ENCODE measurements around the gene KMT2A. TPM values are rescaled to one million over a fixed set of nuclear protein-coding genes. Genes with fewer than 3 reads are reported as not detected.

KMT2A gene
- total and polyA plus RNA-seq, 2 experiments from 2014 or later = 34.3 to 72.2 TPM

DNA sequence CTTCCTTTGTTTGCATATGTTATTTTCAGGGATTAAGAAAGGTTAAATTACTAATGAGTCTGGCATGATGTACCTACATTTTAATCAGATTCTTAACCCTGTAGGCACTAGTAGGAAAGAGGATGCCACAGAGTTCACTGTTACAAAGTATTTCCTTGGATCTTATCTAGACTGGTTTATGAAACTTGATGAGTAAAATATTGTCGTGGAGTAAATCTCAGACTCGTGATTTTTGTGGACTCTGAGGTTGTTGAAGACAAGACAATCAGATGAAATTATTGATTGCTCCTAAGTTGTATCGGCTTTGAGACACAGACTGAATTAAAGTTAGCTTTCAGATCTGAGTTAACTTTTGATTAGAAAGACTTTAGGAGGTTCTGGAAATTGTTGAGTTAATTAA lies 6.0 kb downstream of the KMT2A start:
- DNase-seq (ENCODE audit: low spot score) = no peak
- peak overlapping the region; percentile 29; the same call in 1 of the 3 replicates for H3K4me3 Mint-ChIP-seq

More for the DNA sequence above, 6.0 kb downstream of the KMT2A start:
- Histone ChIP-seq H3K36me3 (ENCODE audit: insufficient read depth) (peaks cover 4% of the 10 kb centered on the region; the same call in 1 of the 2 replicates), H3K27me3 (ENCODE audit: insufficient read depth) (no peaks in the 10 kb centered on the region), H2AFZ (no peak overlapping the region), H3K9me2 (ENCODE audit: insufficient read depth) (no peaks in the 10 kb centered on the region), H3K4me3 (no peak overlapping the region), H4K20me1 (replicated peaks; ENCODE audit: insufficient read depth) (peaks cover 91% of the 10 kb centered on the region), H3K79me2 (replicated peaks; ENCODE audit: insufficient read depth) (peaks cover 100% of the 10 kb centered on the region), H3K4me1 (ENCODE audit: insufficient read depth) (peaks cover 41% of the 10 kb centered on the region), H3K4me2 (peak overlapping the region; percentile 34), H3F3A (replicated peaks; ENCODE audit: low read depth) (no peaks in the 10 kb centered on the region; the same call in 1 of the 2 replicates), H3K27ac (ENCODE audit: low read depth) (no peak overlapping the region)
- Mint-ChIP-seq H3K4me1 (peaks cover 52% of the 10 kb centered on the region), H3K9me3 (no peaks in the 10 kb centered on the region; the same call in 2 of the 3 replicates), H3K36me3 (ENCODE audit: low read depth) (peaks cover 20% of the 10 kb centered on the region), H3K27me3 (ENCODE audit: insufficient read depth, low read depth, poor library complexity) (peaks cover 3% of the 10 kb centered on the region), H3K27ac (peak overlapping the region; percentile 26; the same call in 1 of the 2 replicates)
- no peak for TF ChIP-seq ZNF114 (CRISPR knock-in tag; IDR thresholded peaks at IDR 0.05)
- TF ChIP-seq NANOG (IDR thresholded peaks at IDR 0.05; ENCODE audit: borderline replicate concordance) = no peak
- no peak for TF ChIP-seq EZH2phosphoT487 (IDR thresholded peaks at IDR 0.05; ENCODE audit: unreplicated experiment)
- no peak for TF ChIP-seq POLR2AphosphoS5 (IDR thresholded peaks at IDR 0.05; ENCODE audit: low read depth)
- TF ChIP-seq JUNB (IDR thresholded peaks at IDR 0.05; ENCODE audit: unreplicated experiment) = no peak
- TF ChIP-seq CREB1 (CRISPR knock-in tag; IDR thresholded peaks at IDR 0.05; ENCODE audit: low read depth) = no peak
- TF ChIP-seq, protein P1, sequence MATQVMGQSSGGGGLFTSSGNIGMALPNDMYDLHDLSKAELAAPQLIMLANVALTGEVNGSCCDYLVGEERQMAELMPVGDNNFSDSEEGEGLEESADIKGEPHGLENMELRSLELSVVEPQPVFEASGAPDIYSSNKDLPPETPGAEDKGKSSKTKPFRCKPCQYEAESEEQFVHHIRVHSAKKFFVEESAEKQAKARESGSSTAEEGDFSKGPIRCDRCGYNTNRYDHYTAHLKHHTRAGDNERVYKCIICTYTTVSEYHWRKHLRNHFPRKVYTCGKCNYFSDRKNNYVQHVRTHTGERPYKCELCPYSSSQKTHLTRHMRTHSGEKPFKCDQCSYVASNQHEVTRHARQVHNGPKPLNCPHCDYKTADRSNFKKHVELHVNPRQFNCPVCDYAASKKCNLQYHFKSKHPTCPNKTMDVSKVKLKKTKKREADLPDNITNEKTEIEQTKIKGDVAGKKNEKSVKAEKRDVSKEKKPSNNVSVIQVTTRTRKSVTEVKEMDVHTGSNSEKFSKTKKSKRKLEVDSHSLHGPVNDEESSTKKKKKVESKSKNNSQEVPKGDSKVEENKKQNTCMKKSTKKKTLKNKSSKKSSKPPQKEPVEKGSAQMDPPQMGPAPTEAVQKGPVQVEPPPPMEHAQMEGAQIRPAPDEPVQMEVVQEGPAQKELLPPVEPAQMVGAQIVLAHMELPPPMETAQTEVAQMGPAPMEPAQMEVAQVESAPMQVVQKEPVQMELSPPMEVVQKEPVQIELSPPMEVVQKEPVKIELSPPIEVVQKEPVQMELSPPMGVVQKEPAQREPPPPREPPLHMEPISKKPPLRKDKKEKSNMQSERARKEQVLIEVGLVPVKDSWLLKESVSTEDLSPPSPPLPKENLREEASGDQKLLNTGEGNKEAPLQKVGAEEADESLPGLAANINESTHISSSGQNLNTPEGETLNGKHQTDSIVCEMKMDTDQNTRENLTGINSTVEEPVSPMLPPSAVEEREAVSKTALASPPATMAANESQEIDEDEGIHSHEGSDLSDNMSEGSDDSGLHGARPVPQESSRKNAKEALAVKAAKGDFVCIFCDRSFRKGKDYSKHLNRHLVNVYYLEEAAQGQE (IDR thresholded peaks at IDR 0.05; ENCODE audit: unreplicated experiment) = no peak
- TF ChIP-seq ZNF331 (CRISPR knock-in tag; IDR thresholded peaks at IDR 0.05; ENCODE audit: low read depth) = no peak
- TF ChIP-seq CTCF (conservative IDR thresholded peaks at IDR 0.05; ENCODE audit: low read depth in 2 of 2) = no peak
- no peak for ATAC-seq
